ENCODE measurements around the gene EPHB1.

Gene EPHB1

GRCh38 chr3:135138776-135139175, 343.7 kb downstream of the EPHB1 start:
- DNase-seq = no peak

- DNase-seq = no peak
Measured at GRCh38 chr3:135140591-135140990, 345.5 kb downstream of the EPHB1 start.

- DNase-seq = no peak
Measured at GRCh38 chr3:135141160-135141559, 346.1 kb downstream of the EPHB1 start.

- DNase-seq = no peak
Measured at GRCh38 chr3:135141672-135142071, 346.6 kb downstream of the EPHB1 start.

GRCh38 chr3:135142530-135142929, 347.5 kb downstream of the EPHB1 start:
- DNase-seq = no peak

GRCh38 chr3:135143474-135143873, 348.4 kb downstream of the EPHB1 start:
- DNase-seq = no peak

GRCh38 chr3:135145581-135145980, 350.5 kb downstream of the EPHB1 start:
- no peak for DNase-seq

GRCh38 chr3:135147657-135148056, 352.6 kb downstream of the EPHB1 start:
- no peak for DNase-seq

- DNase-seq = no peak
Measured at GRCh38 chr3:135148398-135149020, 353.4 kb downstream of the EPHB1 start.

- no peak for DNase-seq
Measured at GRCh38 chr3:135149707-135150681, 354.9 kb downstream of the EPHB1 start.

- DNase-seq = no peak
Measured at GRCh38 chr3:135154186-135154585, 359.1 kb downstream of the EPHB1 start.

- no peak for DNase-seq
Measured at GRCh38 chr3:135155228-135155627, 360.2 kb downstream of the EPHB1 start.

GRCh38 chr3:135155791-135156190, 360.7 kb downstream of the EPHB1 start:
- no peak for DNase-seq

- DNase-seq = no peak
Measured at GRCh38 chr3:135157045-135157740, 362.1 kb downstream of the EPHB1 start.

- no peak for DNase-seq
Measured at GRCh38 chr3:135158520-135158919, 363.5 kb downstream of the EPHB1 start.

GRCh38 chr3:135159681-135160247, 364.7 kb downstream of the EPHB1 start:
- DNase-seq = no peak

GRCh38 chr3:135161425-135161824, 366.4 kb downstream of the EPHB1 start:
- no peak for DNase-seq

- no peak for DNase-seq
Measured at GRCh38 chr3:135163701-135164100, 368.6 kb downstream of the EPHB1 start.

- DNase-seq = no peak
Measured at GRCh38 chr3:135165260-135165659, 370.2 kb downstream of the EPHB1 start.

- no peak for DNase-seq
Measured at GRCh38 chr3:135166266-135166825, 371.3 kb downstream of the EPHB1 start.

GRCh38 chr3:135168822-135169221, 373.8 kb downstream of the EPHB1 start:
- no peak for DNase-seq

- no peak for DNase-seq
Measured at GRCh38 chr3:135169651-135170050, 374.6 kb downstream of the EPHB1 start.

GRCh38 chr3:135170732-135171131, 375.7 kb downstream of the EPHB1 start:
- DNase-seq = no peak

All from NCI-H1105 treated with DMSO at 0.1 percent for 48 hours (cell line).